Astrocyte (in vitro differentiated cells and primary cell): ENCODE measurements around the gene GDPD5. TPM values are rescaled to one million over a fixed set of nuclear protein-coding genes. Genes with fewer than 3 reads are reported as not detected.

ENCODE experiments used
- DNase-seq: peaks from one replicate; pipeline ENCODE4 v3.0.0-alpha.2; 2010; ENCODE audit warnings: low read depth
- FAIRE-seq: peaks from 2 replicates; lab custom pipeline; 2011; peaks lifted over from hg19 to GRCh38; lab: Jason Lieb, UNC
- H2AFZ ChIP-seq: 2 replicates; pipeline ENCODE4 v1.6.0; 2012; ENCODE audit warnings: low read depth, low read length, inconsistent platforms
- H3K27ac ChIP-seq: 2 replicates; pipeline ENCODE4 v1.5.1; 2011; ENCODE audit warnings: low read depth, low read length, inconsistent platforms
- H3K27me3 ChIP-seq: 2 replicates; pipeline ENCODE4 v1.6.0; 2011; ENCODE audit warnings: low read length, inconsistent platforms; ENCODE audit not compliant: insufficient read depth
- H3K36me3 ChIP-seq: 2 replicates; pipeline ENCODE4 v1.5.1; 2011; ENCODE audit warnings: low read length, inconsistent platforms; ENCODE audit not compliant: insufficient read depth
- H3K4me1 ChIP-seq: 2 replicates; pipeline ENCODE4 v1.5.1; 2011; ENCODE audit warnings: low read length, inconsistent platforms; ENCODE audit not compliant: insufficient read depth
- H3K4me2 ChIP-seq: 2 replicates; pipeline ENCODE4 v1.6.0; 2012; ENCODE audit warnings: low read length, inconsistent platforms
- H3K4me3 ChIP-seq: 2 replicates; pipeline ENCODE4 v1.5.1; 2011; ENCODE audit warnings: low read depth, mild to moderate bottlenecking, low read length, inconsistent platforms; ENCODE audit not compliant: insufficient read depth
- H3K79me2 ChIP-seq: 2 replicates; pipeline ENCODE4 v1.6.0; 2012; ENCODE audit warnings: mild to moderate bottlenecking, low read length, inconsistent platforms; ENCODE audit not compliant: insufficient read depth
- H3K9ac ChIP-seq: 2 replicates; pipeline ENCODE4 v1.6.0; 2012; ENCODE audit warnings: mild to moderate bottlenecking, low read length, inconsistent platforms
- H3K9me3 ChIP-seq: 2 replicates; pipeline ENCODE4 v1.5.1; 2012; ENCODE audit warnings: low read depth, mild to moderate bottlenecking, low read length, inconsistent platforms; ENCODE audit not compliant: insufficient read depth
- H4K20me1 ChIP-seq: 2 replicates; pipeline ENCODE4 v1.6.0; 2012; ENCODE audit warnings: low read length, inconsistent platforms; ENCODE audit not compliant: insufficient read depth
- H3K27ac Mint-ChIP-seq: one replicate; pipeline ENCODE4 v1.8.0; 2021; ENCODE audit warnings: mild to moderate bottlenecking, mixed read lengths; ENCODE audit not compliant: unreplicated experiment
- H3K27me3 Mint-ChIP-seq: one replicate; pipeline ENCODE4 v1.8.0; 2021; ENCODE audit warnings: low read depth, mixed read lengths; ENCODE audit not compliant: unreplicated experiment
- H3K36me3 Mint-ChIP-seq: one replicate; pipeline ENCODE4 v1.8.0; 2021; ENCODE audit warnings: low read depth, mixed read lengths; ENCODE audit not compliant: unreplicated experiment
- H3K4me1 Mint-ChIP-seq: one replicate; pipeline ENCODE4 v1.8.0; 2021; ENCODE audit warnings: low read depth, mixed read lengths; ENCODE audit not compliant: unreplicated experiment
- H3K4me3 Mint-ChIP-seq: one replicate; pipeline ENCODE4 v1.8.0; 2021; ENCODE audit warnings: mild to moderate bottlenecking, moderate library complexity, mixed read lengths; ENCODE audit not compliant: unreplicated experiment
- H3K9me3 Mint-ChIP-seq: one replicate; pipeline ENCODE4 v1.8.0; 2021; ENCODE audit warnings: mild to moderate bottlenecking, mixed read lengths; ENCODE audit not compliant: unreplicated experiment
- CTCF ChIP-seq: IDR thresholded peaks from 2 replicates; pipeline ENCODE4 v1.5.1; 2011; ENCODE audit warnings: low read depth, mild to moderate bottlenecking, inconsistent platforms, low read length, moderate library complexity; ENCODE audit not compliant: insufficient read depth
- EZH2 ChIP-seq: IDR thresholded peaks from 2 replicates; pipeline ENCODE4 v1.6.1; 2012; ENCODE audit warnings: mild to moderate bottlenecking, low read length, inconsistent platforms; ENCODE audit not compliant: insufficient read depth
- total RNA-seq: library from RNA; stranded (reverse); gene quantifications from 2 replicates; pipeline ENCODE4 v1.2.1, GENCODE V29; 2021

Gene GDPD5
- total RNA-seq, 1 donor from 2014 or later, result 9.4 TPM

GRCh38 chr11:75538150-75538942 lies 12.6 kb upstream of the GDPD5 start:
- no peak overlapping the region for H3K27ac Mint-ChIP-seq
- no peak overlapping the region for H3K4me3 Mint-ChIP-seq
- FAIRE-seq (no peak), DNase-seq (no peak)
- Histone ChIP-seq H2AFZ (no peak overlapping the region), H3K27me3 (no peaks in the 10 kb centered on the region), H3K4me1 (peaks cover 7% of the 10 kb centered on the region), H3K36me3 (no peaks in the 10 kb centered on the region), H3K4me2 (no peak overlapping the region), H4K20me1 (no peaks in the 10 kb centered on the region), H3K79me2 (no peaks in the 10 kb centered on the region), H3K4me3 (no peak overlapping the region), H3K9me3 (no peaks in the 10 kb centered on the region), H3K27ac (no peak overlapping the region), H3K9ac (no peak overlapping the region)
- peaks cover 17% of the 10 kb centered on the region for H3K27me3 Mint-ChIP-seq
- peaks cover 3% of the 10 kb centered on the region for H3K36me3 Mint-ChIP-seq
- H3K9me3 Mint-ChIP-seq, result peaks cover 2% of the 10 kb centered on the region
- TF ChIP-seq CTCF, result no peak
- TF ChIP-seq EZH2, result no peak
- H3K4me1 Mint-ChIP-seq, result peaks cover 3% of the 10 kb centered on the region

- Histone ChIP-seq H4K20me1 (no peaks in the 10 kb centered on the region), H3K79me2 (no peaks in the 10 kb centered on the region), H3K27me3 (no peaks in the 10 kb centered on the region), H2AFZ (no peak overlapping the region), H3K27ac (no peak overlapping the region), H3K4me3 (no peak overlapping the region), H3K4me1 (peaks cover 7% of the 10 kb centered on the region), H3K4me2 (no peak overlapping the region), H3K9me3 (no peaks in the 10 kb centered on the region), H3K9ac (no peak overlapping the region), H3K36me3 (no peaks in the 10 kb centered on the region)
- Mint-ChIP-seq H3K4me3 (no peak overlapping the region), H3K27ac (no peak overlapping the region), H3K27me3 (peaks cover 16% of the 10 kb centered on the region), H3K36me3 (peaks cover 3% of the 10 kb centered on the region), H3K9me3 (peaks cover 2% of the 10 kb centered on the region), H3K4me1 (peaks cover 3% of the 10 kb centered on the region)
- DNase-seq (no peak), FAIRE-seq (no peak)
- no peak for TF ChIP-seq EZH2
- no peak for TF ChIP-seq CTCF
Observed at GRCh38 chr11:75537740-75538139, 12.0 kb upstream of the GDPD5 start.
